Dedifferentiated amniotic fluid mesenchymal stem cell (primary cell): ENCODE results near the gene TUBB4A.

Experiments
- DNase-seq: peaks from one replicate; pipeline ENCODE4 v3.0.0-alpha.2; 2016; ENCODE audit errors: extremely low spot score

Gene TUBB4A

DNA sequence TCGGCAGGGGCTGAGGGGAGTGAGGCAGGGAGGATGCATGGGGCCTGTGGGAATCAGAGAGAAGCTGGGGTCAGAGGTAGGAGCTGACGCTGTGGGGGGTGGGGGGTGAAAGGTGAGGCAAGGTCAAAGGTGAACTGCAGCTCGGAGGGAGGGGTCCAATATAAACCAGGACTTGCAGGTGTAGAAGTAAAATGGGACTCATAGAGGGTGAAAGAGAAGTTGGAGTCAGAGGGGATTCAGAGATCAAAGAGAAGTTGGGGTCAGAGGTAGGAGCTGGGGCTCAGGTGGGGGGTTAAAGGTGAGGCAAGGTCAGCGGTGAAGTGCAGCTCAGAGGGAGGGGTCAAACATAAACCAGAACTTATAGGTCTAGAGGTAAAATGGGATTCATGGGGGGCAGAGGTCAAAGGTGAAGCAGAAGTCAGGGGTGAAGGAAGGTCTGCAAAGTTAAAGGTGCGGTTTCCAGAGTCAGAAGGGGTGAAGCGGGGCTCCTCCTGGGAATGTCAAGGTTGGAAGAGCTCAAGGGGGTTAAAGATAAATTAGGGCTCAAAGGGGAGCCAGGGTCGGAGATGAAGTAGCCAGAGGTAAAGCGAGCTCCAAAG, 7.6 kb downstream of the TUBB4A start:
- no peak for DNase-seq

DNA sequence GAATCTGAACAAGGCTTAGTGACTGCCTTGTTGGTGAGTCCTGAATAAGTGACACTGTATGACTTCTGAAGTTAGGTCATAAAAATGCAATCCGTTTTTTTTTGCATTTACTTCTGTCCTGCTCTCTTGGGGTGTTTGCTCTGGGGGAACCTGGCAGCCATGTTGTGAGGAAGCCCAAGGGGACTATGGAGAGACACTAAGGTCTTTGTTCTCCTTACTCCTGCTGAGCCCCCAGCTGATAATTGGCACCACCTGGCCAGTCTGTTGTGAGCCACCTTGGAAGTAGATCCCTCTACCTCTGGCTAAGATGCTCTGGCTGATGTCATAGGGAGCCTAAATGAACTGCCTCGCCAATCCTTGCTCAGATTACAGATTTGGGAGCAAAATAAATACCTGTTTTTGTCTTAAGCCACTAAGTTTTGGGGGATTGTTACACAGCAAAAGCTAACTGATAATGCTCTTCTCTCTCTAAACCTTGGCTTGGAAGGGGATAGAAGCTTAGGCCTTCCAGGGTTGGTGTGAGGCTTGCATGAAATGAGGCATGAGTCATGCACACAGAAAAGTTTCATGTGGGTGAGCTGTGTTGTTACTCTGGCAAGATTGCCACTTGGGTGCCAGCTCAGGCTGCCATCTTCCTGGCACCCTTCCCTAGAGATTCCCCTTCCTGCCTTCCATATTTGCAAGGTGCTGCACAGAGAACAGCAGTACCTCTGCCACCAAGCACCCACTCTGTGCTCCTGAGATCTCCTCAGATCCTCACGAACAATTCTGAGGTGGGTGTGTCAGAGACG, 10.1 kb downstream of the TUBB4A start:
- no peak for DNase-seq

DNA sequence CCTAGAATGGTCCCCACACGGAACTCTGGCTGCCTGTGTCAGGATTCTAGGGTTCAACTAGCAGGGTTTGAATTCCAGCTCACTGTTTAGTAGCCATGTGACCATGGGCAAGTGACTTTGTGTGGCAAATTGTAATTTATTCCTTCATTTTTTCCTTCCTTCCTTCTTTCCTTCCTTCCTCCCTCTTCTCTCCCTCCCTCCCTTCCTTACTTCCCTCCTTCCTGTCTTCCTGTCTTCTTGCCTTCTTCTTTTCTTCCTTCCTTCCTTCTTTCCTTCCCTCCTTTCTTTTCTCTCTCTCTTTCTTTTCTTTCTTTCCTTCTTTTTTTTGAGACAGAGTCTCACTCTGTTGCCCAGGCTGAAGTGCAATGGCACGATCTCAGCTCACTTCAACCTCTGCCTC, 12.0 kb downstream of the TUBB4A start:
- DNase-seq: no peak

DNA sequence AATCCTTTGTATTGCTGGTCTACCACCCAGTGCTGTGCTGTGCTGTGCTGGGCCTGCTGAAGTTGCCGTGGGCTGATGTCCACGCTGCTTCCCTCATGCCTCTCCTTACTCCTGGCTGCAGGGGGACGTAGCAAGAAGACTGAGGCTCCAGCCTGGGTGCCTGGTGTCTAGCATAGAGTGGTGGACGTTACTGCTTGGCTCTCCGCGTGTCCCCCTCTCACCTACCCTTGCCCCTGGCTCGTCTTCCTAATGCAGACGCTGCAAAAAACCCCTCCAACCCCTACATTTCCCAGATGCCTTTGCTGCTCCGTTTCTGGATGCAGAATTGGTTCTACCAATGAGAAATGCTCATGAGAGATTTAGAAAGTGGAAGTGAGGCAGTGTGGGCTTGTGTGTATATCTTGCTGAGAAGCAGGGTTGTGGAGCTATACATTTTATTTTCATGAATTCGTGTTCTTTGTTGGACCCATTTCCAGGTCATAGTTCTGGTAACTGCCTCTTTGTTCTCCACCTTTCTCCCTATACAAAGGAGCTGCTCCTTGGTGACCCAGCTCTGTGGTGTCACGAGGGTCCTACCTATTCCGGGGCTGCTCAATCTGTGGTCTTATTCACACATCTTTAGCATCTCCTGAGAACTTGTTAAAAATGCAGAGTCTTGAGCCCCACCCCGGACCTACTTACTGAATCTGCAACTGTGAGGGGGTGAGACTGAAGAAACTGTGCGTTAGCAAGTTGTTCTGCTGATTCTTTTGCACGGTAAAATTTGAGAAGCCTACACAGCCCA, 12.6 kb downstream of the TUBB4A start:
- DNase-seq: no peak

DNA sequence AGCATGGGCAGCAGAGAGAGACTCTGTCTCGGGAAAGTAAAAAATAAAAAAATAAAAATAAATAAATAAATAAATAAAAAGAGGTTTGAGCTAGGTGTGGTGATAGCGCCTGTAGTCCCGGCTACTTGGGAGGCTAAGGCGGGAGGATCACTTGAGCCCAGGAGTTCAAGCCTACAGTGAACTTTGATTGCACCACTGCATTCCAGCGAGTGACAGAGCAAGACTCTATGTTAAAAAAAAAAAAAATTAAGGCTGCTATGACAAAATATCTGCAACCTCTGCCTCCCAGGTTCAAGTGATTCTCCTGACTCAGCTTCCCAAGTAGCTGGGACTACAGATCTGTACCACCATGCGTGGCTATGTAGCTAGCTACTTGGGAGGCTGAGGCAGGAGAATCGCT, 17.3 kb downstream of the TUBB4A start:
- no peak for DNase-seq

DNA sequence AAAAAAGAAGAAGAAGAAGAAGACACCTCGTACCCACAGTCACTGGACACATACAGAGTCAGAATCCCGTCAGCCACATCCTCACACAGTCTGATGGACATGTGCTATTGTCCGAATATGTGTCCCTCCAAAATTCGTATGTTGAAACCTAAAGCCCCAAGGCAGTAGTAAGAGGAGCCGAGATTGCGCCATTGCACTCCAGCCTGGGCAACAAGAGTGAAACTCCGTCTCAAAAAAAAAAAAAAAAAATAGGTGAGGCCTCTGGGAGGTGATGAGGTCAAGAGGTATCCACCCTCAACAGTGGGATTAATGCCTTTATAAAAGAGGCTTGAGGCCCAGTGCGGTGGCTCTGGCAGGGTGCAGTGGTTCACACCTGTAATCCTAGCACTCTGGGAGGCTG, 17.9 kb downstream of the TUBB4A start:
- DNase-seq: no peak

DNA sequence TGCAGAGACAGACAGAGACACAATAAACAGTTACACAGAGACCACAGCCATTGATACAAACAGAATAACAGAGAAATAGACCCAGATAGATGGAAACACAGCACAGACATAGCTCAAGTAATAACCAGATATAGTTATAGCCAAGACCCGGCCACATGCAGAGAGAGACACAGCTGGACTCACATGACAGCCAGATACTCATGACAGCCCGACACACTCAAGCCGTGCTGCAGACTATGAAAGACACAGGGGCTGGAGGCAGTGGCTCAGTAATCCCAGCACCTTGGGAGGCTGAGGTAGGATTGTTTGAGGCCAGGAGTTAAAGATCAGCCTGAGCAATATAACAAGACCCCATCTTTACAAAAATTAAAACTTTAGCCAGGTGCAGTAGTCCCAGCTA, 18.9 kb downstream of the TUBB4A start:
- no peak for DNase-seq

DNA sequence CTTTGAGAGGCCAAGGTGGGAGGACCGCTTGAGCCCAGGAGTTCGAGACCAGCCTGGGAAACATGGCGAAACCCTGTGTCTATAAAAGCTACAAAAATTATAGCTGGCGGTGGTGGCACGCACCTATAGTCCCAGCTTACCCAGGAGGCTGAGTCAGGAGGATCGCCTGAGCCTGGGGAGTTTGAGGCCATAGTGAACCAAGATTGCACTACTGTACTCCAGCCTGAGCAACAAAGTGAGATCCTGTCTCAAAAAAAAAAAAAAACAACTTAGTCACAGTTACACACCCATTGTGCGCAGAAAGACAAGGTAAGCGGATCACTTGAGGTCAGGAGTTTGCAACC, 19.8 kb downstream of the TUBB4A start:
- no peak for DNase-seq

DNA sequence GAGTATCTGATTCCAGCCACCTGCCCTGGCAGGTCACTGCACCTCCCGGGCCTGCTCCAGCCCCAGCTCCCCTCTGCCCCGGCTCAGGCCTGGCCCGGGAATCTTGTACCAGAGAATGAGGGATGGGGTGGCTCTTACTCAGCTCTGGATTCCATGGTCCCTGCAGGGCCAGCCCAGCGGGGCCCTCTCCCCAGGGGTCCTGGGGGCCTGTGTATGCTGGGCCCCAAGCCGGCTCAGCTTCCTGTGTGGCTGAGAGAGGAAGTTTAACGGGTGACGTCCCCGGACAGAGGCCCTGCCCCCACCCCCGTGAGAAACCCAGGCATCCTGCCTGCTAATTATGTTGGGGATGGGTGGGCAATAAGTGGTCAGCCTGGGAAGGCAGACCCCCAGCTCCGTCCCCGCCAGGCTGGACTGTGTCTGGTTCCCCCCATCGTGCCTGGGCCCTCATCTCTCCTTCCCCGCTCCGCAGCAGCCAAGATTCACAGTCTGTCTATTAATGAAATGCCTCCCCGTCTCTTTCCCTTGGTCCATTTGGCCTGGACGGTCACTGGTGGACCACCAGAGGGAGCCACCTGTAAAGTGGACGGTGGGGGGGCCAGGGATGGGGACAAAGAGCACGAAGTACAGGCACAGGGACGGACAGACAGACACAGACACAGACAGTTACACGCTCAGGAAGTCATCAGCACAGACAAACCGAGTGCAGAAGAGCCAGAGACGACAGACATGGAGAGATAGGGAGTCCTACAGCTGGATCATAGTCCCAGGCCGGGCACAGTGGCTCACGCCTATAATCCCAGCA, 20.4 kb downstream of the TUBB4A start, which contains the start of gene DENND1C:
TSS of gene DENND1C (minus strand) at position 247 of the 802 bp plus-strand sequence. CDS start at position 155, 92 bp downstream.
- DNase-seq: no peak

DNA sequence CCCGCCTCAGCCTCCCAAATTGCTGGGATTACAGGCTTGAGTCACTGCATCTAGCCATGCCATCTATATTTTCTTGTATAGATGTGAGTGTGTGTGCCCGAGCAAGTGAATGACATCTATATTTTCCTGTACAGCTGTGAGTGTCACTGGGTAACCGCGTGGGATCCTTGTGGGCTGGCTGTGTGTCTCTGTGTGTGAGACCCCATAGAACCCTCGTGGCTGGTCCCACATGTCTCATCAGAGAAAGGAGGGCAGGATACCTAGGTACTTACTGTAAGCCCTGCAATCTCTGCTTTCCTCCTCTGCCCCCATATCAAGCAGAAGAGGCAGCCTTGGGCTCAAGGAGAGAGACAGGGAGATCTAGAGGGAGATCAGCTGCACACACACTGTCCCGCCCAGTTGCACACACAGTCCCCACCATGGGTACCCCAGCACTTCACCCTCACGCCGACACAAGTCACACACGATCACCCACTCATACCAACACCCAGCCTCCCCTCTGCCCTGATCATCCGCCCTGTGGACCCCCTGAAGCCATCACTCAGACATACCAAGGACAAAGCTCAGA, 21.2 kb downstream of the TUBB4A start:
- no peak for DNase-seq

DNA sequence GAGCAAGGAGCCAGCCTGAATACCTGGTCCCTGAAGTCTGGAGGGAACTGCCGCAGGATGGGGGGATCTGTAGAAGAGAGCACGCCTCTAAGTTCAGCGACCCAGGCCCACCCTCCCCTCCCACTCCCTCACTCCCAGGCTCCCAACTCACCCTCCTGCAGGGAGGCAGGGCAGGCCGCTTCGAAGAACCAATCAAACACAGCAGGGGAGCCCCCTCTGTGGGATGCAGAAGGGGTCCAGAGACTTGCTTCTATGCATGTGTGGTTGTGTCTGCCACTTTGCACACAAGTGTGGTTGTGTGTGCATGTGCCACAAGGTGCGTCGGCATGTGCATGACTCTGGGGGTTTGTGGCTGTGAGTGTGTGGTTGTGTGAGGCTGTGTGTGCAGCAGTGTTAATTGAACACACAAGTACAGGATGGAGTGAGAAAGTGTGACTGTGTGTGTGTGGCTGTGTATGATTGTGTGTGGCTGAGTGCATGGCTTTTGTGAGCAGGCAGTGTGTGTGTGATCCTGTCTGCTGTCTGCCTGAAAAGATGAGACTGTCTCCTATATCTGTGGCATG, 22.2 kb downstream of the TUBB4A start:
- DNase-seq: no peak

DNA sequence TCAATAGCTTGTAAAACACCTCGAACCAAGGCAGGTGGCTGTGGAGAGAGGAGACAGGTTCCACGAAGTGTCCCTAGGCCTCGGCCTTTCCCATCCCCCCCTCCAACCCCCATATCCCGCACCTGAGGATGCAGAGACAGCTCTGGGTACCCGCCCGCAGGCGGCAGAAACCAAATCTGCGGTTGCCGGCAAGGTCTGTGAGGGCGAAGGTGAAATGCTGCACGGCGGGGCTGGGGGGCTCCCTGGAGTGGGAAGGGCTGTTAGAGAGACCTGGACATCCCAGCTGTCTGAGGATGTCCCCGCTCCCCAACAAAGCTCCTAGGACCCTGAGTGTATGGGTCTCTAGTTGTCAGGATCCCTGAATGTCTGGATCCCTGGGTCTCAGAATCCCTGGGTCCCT, 23.3 kb downstream of the TUBB4A start:
- no peak for DNase-seq

DNA sequence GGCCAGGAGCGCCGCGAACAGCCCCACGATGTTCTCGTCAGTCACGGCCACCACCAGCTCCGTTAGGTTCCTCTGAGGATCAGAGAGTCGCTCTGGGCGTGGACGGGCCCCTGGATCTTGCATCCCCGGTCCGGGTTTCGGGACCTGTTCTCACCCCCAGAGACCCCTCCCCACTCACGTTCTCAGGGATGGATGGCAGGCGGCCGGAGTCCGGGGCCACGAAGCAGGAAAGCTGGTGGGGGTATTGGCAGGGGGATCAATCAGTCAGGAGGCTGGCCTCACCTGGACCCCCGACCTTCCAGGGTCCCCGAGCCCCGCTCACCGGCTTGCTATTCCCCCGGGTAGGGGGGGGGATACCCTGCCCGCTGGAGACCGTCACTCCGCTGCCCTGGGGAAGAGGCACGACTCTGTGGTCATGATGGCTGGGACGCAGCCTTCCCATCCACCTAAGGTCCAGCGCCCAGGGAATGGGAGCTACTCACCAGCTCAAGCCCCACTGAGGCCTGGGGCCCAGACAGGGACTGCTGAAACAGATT, 25.1 kb downstream of the TUBB4A start:
- no peak for DNase-seq

DNA sequence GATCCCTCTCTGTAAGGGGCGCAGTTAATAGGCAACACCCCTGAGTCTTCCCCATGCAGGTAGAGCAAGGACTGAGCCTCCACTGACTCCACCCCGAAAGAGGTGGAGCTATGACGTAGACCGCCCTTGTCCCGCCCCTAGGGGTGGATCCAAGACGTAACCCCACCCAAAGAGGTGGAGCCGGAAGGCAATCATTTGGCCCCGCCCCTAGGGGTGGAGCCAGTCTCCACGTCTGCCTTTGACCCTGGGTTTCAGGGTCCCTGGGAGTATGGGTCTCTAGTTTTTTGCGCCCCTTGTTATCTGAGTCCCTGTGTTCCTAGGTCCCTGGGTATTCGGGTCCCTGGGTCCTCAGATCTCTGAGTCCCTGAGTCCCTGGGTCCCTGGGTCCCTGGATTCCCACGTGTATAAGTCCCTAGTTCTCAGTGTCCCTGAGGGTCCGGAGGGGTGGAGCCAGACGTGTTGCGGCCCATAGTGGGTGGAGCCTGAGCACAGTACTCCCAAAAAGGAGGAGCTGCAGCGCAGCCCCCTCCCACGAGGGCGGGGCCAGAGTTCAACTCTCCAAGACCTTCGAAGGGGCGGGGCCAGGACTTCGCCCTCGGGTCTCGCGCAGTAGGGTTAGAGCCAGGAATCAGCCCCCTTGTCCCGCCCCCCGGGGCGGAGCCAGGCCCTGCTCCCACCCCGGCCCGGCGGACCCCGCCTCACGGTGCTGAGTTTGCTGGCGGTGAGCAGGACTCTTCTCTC, 25.8 kb downstream of the TUBB4A start:
- DNase-seq: no peak

DNA sequence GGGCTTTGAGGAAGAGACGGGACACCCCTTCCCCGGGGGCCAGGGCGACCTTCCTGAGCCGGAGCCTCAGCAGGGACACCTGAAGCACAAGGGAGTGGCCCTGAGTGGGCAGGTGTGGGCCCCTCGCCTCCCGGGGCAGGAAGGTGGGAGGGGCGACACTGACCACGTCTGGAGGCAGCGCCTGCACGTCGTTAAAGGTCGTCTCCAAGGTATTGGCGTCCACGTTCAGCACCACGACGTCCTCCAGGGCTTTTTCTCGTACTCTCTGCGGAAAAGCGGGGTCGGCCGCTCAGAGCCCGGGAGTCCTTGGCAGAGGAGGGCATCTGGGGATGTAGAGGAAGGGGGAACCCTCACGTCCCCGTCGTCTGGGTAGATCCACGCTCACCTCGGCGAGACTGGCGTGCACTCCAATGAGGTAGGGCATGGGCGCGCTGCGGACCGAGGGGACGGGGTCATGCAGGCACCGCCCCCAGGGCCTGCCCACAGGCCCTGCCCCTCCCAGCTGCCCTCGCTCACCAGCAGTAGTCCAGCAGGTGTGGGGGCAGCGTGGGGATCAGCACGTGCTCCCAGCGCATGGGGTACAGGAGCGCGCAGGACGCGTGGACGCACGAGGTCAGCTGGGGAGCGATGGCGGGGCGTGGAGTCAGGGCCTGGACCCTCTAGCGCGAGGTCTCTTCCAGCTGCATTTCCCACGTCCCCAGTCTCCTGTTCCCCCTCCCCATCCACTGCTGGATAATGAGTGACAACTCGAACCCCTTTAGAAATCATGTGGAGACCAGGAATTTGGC, 26.6 kb downstream of the TUBB4A start:
- DNase-seq: no peak

DNA sequence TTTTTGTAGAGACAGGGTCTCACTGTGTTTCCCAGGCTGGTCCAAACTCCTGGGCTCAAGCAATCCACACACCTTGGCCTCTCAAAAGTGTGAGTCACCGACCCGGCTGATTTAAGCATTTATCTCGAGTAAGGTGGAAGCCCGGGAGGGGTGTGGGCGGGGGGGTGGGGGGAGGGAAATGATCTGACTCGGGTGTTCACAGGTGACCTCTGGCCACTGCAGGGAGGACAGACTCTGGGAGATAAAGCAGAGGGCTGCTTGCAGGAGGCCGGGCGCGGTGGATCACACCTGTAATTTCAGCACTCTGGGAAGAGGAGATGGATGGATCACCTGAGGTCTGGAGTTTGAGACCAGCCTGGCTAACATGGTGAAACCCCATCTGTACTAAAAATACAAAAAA, 28.5 kb downstream of the TUBB4A start:
- DNase-seq: no peak

DNA sequence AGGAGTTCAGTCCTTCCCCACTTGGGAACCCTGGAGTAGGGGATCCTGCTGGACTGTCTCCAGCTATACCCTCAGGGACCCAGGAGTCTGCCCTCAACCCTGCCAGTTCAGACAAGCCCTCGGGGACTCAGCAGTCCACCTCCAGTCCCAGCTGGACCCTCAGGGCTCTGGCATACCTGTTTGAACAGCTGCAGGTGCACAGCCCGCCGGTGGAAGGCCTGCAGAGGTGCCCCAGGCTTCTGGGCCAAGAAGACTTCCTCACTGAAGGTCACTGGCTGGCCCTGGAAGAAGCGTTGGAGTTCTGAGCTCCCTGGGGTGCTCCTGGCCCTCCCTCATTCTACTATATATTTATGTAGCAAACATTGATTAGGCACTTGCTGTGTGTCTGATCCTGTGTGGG, 29.4 kb downstream of the TUBB4A start:
- no peak for DNase-seq

DNA sequence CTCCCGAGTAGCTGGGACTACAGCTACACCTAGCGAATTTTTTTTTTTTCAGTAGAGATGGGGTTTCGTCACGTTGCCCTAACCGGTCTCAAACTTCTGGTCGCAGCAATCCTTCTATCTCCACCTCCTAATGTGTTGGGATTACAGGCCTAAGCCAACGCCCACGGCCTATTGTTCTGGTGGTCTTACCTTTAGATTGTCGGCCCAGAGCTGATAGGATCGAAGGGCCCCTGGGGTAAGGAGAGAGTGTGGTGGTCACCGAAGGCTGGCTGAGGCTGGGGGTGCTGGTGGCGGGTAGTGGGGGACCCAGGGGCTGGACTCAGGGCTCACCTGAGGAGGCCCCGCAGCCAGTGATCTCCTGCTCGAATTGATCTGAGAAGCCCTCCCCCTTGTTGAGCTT, 31.0 kb downstream of the TUBB4A start:
- no peak for DNase-seq

DNA sequence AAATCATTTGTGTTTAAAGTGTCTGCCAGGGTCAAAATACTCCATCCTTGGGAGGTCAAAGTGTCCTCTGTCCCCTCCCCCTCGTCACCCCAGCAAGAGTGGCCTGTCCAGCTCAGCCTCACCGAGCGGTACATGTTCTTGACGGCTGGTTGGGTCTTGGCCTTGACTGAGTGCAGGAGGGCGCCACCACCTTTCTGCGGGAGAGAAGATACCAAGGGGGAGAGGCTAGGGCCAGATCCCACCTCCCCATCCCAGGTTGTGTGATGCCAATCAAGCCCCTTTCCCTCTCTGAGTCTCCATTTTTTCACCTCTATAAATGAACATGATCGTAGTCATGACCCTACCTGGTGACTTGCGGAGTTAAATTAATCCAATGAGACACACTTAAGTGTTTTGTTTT, 31.9 kb downstream of the TUBB4A start:
- DNase-seq: no peak

DNA sequence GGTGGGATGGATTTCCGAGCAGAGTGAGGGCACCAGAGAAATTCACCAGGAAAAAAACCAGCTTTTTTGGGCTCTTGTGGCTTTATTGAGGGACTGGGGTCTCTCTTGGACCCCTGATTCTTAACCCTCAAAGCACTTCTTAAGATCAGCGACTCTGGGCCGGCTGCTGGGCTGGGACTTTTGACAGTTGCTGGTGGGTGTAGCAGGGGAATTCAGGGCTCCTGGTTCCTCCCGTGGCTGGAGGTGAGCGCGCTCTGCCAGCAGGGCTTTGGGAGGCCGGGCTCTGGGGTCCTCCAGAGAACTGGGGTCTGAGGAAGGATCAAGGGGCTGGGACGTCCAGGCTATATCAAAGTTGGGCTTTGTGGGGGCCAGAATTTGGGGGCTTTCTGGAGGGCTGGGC, 34.7 kb downstream of the TUBB4A start:
- no peak for DNase-seq
